ENCODE data around the gene POTEI.
"Not testable (repeated sequence)": the region's sequence is repeated elsewhere in the genome, so short reads cannot be mapped to it uniquely, and the experiment has no call there.

DNA sequence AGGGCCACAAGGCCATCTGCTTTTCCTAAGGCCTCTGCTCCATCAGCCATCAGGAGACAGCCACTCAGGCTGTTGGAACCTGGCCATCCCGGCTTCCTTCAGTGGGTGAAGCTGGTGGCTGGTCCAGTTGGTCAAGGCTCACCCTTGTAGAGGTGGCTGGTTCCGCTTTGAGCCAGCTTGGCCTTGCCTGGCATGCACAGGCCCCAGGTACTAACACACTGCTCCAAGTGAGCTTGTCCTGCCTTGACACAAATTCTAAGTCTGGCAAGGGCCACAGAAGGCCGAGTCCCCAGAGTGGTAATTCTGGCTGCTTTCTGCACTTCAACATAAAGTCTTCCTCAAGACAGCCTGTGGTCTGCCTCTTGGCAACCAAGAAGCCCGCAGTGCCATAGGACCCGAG is 56.2 kb downstream of the POTEI start:
- not testable (repeated sequence) for TF ChIP-seq CTCF (IDR thresholded peaks at IDR 0.05; ENCODE audit: low read depth, low read length, missing input control); SP1 (IDR thresholded peaks at IDR 0.05); JUND (IDR thresholded peaks at IDR 0.05); RAD21 (IDR thresholded peaks at IDR 0.05)
